HG03378 (cell line): Measurements from ENCODE around the gene NTMT1.
"Not testable (repeated sequence)": the region's sequence is repeated elsewhere in the genome, so short reads cannot be mapped to it uniquely, and the experiment has no call there.

Experiments used
- ATAC-seq: cut with Tn5 transposase; IDR thresholded peaks from one replicate; pipeline ENCODE4 v1.9.1; 2021; ENCODE audit warnings: mild to moderate bottlenecking, moderate library complexity; ENCODE audit not compliant: unreplicated experiment

The NTMT1 gene

GRCh38 chr9:129649726-129650679 is 24.0 kb downstream of the NTMT1 start:
- ATAC-seq, result no peak

GRCh38 chr9:129650680-129651235 is 24.8 kb downstream of the NTMT1 start:
- no peak for ATAC-seq

GRCh38 chr9:129653823-129654553 is 28.0 kb downstream of the NTMT1 start:
- ATAC-seq, result no peak

- ATAC-seq, result no peak
Observed at GRCh38 chr9:129654554-129655040, 28.6 kb downstream of the NTMT1 start.

GRCh38 chr9:129655154-129655553 is 29.2 kb downstream of the NTMT1 start:
- no peak for ATAC-seq

- ATAC-seq, result no peak
Observed at GRCh38 chr9:129655696-129656095, 29.7 kb downstream of the NTMT1 start.

- ATAC-seq, result no peak
Observed at GRCh38 chr9:129656795-129657390, 30.9 kb downstream of the NTMT1 start.

GRCh38 chr9:129661029-129661428 is 35.1 kb downstream of the NTMT1 start:
- ATAC-seq, result no peak

- ATAC-seq, result not testable (repeated sequence)
Observed at GRCh38 chr9:129662239-129662638, 36.3 kb downstream of the NTMT1 start.

GRCh38 chr9:129664746-129665388 is 38.9 kb downstream of the NTMT1 start:
- no peak for ATAC-seq

- no peak for ATAC-seq
Observed at GRCh38 chr9:129665389-129665775, 39.4 kb downstream of the NTMT1 start, which contains the start of gene PRRX2. Gene PRRX2 (plus strand): TSS chr9:129665647. CDS start chr9:129665868, 221 bp downstream.

GRCh38 chr9:129665814-129666520 is 40.0 kb downstream of the NTMT1 start:
- ATAC-seq, result no peak

GRCh38 chr9:129666575-129666974 is 40.6 kb downstream of the NTMT1 start:
- ATAC-seq, result no peak

GRCh38 chr9:129667378-129667777 is 41.4 kb downstream of the NTMT1 start:
- ATAC-seq, result no peak

GRCh38 chr9:129667850-129668249 is 41.9 kb downstream of the NTMT1 start:
- ATAC-seq, result no peak

- no peak for ATAC-seq
Observed at GRCh38 chr9:129669141-129669718, 43.3 kb downstream of the NTMT1 start.

GRCh38 chr9:129669946-129670345 is 44.0 kb downstream of the NTMT1 start:
- no peak for ATAC-seq

- no peak for ATAC-seq
Observed at GRCh38 chr9:129671065-129671464, 45.1 kb downstream of the NTMT1 start.

- no peak for ATAC-seq
Observed at GRCh38 chr9:129671519-129671918, 45.6 kb downstream of the NTMT1 start.
